ENCODE results near the gene ITPR2.

ITPR2 gene

GRCh38 chr12:26401874-26402273, 431.1 kb downstream of the ITPR2 start:
- DNase-seq (ENCODE audit: low read depth in 1 of 2, low spot score in 1 of 2), result no peak
- TF ChIP-seq POLR2AphosphoS5 (IDR thresholded peaks at IDR 0.05; ENCODE audit: low read depth), result no peak
- no peak for TF ChIP-seq REST (IDR thresholded peaks at IDR 0.05; ENCODE audit: insufficient replicate concordance, low read depth)
- no peak for TF ChIP-seq CTCF (IDR thresholded peaks at IDR 0.05; ENCODE audit: insufficient read depth, low read length)
- no peak for TF ChIP-seq GABPA (IDR thresholded peaks at IDR 0.05; ENCODE audit: low read depth)
- no peak; the same call in 1 of the 2 replicates for TF ChIP-seq SPI1 (IDR thresholded peaks at IDR 0.05; ENCODE audit: borderline replicate concordance, low read depth)
- Histone ChIP-seq H3K27me3 (ENCODE audit: insufficient read depth, poor library complexity, severe bottlenecking) (no peaks in the 10 kb centered on the region), H3K4me3 (replicated peaks; ENCODE audit: insufficient read depth, low read length) (no peak overlapping the region), H3K27ac (replicated peaks) (no peak overlapping the region)

GRCh38 chr12:26400627-26401026, 432.4 kb downstream of the ITPR2 start:
- TF ChIP-seq CTCF (IDR thresholded peaks at IDR 0.05; ENCODE audit: insufficient read depth, low read length) (no peak), POLR2AphosphoS5 (IDR thresholded peaks at IDR 0.05; ENCODE audit: low read depth) (no peak), SPI1 (IDR thresholded peaks at IDR 0.05; ENCODE audit: borderline replicate concordance, low read depth) (no peak), GABPA (IDR thresholded peaks at IDR 0.05; ENCODE audit: low read depth) (no peak), REST (IDR thresholded peaks at IDR 0.05; ENCODE audit: insufficient replicate concordance, low read depth) (no peak)
- Histone ChIP-seq H3K4me3 (replicated peaks; ENCODE audit: insufficient read depth, low read length) (no peak overlapping the region), H3K27me3 (ENCODE audit: insufficient read depth, poor library complexity, severe bottlenecking) (no peaks in the 10 kb centered on the region), H3K27ac (replicated peaks) (no peak overlapping the region)
- DNase-seq (ENCODE audit: low read depth in 1 of 2, low spot score in 1 of 2), result no peak

GRCh38 chr12:26399381-26399780, 433.6 kb downstream of the ITPR2 start:
- H3K27ac ChIP-seq (replicated peaks), result no peak overlapping the region
- H3K4me3 ChIP-seq (replicated peaks; ENCODE audit: insufficient read depth, low read length), result no peak overlapping the region
- no peak for DNase-seq (ENCODE audit: low read depth in 1 of 2, low spot score in 1 of 2)
- TF ChIP-seq SPI1 (IDR thresholded peaks at IDR 0.05; ENCODE audit: borderline replicate concordance, low read depth), result no peak
- no peak for TF ChIP-seq CTCF (IDR thresholded peaks at IDR 0.05; ENCODE audit: insufficient read depth, low read length)
- TF ChIP-seq GABPA (IDR thresholded peaks at IDR 0.05; ENCODE audit: low read depth), result no peak
- TF ChIP-seq POLR2AphosphoS5 (IDR thresholded peaks at IDR 0.05; ENCODE audit: low read depth), result no peak
- no peak for TF ChIP-seq REST (IDR thresholded peaks at IDR 0.05; ENCODE audit: insufficient replicate concordance, low read depth)
- no peaks in the 10 kb centered on the region for H3K27me3 ChIP-seq (ENCODE audit: insufficient read depth, poor library complexity, severe bottlenecking)

Measured in HL-60 (cell line).